Measurements from ENCODE around the gene KLF5. TPM values are rescaled to one million over a fixed set of nuclear protein-coding genes. Genes with fewer than 3 reads are reported as not detected.
"Not testable (repeated sequence)": the region's sequence is repeated elsewhere in the genome, so short reads cannot be mapped to it uniquely, and the experiment has no call there.

The KLF5 gene
- 10 to 100 TPM; 27.5 to 43.7 (median 36.3) TPM for polyA plus RNA-seq (ENCODE audit: insufficient read length in 4 of 4)

DNA sequence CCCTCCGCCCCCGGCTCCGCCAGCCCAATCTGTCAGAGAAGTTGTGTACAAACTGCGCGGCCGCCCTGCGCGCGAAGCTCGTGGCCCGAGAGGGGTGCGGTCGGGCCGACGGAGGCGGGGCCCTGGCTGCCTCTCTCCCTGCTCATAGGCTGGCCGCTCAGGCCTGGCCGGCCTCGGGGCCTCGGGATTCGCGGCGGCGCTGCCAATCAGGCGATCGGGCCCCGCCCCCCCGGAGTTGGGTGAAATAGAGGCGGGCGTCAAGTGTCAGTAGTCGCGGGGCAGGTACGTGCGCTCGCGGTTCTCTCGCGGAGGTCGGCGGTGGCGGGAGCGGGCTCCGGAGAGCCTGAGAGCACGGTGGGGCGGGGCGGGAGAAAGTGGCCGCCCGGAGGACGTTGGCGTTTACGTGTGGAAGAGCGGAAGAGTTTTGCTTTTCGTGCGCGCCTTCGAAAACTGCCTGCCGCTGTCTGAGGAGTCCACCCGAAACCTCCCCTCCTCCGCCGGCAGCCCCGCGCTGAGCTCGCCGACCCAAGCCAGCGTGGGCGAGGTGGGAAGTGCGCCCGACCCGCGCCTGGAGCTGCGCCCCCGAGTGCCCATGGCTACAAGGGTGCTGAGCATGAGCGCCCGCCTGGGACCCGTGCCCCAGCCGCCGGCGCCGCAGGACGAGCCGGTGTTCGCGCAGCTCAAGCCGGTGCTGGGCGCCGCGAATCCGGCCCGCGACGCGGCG, at the start of gene KLF5:
Gene KLF5 (plus strand): TSS at position 270 of the 724 bp plus-strand sequence. CDS start 323 bp downstream, at position 593.
- DNase-seq (ENCODE audit: low read depth in 4 of 4, low spot score in 3 of 4) = peak; percentile 79 to 88 (median 82)

- DNase-seq (ENCODE audit: low read depth in 4 of 4, low spot score in 3 of 4) = no peak
Measured at GRCh38 chr13:73011751-73012150, 47.1 kb upstream of the KLF5 start.

GRCh38 chr13:73015805-73016204, 43.0 kb upstream of the KLF5 start:
- DNase-seq (ENCODE audit: low read depth in 4 of 4, low spot score in 3 of 4) = no peak

DNA sequence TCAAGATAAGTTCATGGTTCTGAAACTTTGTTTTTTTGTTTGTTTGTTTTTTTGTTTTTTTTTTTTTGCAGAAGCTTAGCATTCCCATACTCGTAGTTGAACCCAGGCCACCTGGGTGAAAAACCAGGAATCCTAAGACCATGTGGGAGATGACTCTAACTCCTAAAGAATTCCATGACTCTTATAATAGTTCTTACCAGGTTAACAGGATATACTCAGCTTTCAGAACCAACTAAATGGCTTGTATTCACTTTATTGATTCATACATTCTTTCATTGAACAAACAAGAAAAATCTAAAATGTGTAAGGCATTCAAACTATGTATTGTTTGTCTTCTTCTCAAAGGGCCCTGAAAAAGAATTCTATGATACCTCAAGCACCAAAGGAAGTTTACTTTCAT, 40.5 kb upstream of the KLF5 start:
- no peak for DNase-seq (ENCODE audit: low read depth in 4 of 4, low spot score in 3 of 4)

DNA sequence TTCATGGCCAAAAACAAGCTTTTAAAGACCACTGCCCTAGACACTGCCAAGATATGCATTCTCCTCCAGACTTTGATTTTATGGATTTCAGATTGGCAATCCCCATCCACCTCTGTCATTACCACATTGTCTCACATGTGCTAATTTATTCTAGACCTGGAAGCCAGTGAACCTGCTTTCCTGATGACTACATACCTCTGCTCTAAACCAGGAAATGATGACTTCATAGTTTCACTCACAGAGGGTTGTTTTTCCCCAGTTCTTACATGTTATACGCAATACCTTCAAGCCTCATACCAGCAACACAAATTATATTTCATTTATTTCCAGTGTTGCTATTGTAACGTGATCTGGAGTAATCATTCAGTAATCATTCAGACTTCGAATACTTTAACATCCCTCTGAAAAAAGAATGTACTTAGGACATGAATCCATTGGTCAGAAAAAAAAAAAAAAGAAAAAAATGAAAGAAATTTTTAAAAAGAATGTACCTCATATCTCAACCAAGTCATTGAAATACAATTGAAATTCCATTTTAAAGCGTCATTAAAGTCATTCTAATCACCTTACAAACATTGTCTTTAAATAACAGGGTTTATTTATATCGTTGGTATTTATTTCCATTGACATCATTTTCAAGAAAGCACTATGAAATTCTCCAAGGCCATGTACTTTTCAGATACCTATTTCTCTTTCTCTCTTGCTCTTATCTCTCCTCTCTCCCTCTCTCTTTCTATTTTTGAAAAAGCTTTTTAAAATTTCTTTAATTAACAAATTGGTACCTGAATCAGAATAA, 33.4 kb upstream of the KLF5 start:
- no peak for DNase-seq (ENCODE audit: low read depth in 4 of 4, low spot score in 3 of 4)

- no peak for DNase-seq (ENCODE audit: low read depth in 4 of 4, low spot score in 3 of 4)
Measured at GRCh38 chr13:73034901-73035300, 23.9 kb upstream of the KLF5 start.

DNA sequence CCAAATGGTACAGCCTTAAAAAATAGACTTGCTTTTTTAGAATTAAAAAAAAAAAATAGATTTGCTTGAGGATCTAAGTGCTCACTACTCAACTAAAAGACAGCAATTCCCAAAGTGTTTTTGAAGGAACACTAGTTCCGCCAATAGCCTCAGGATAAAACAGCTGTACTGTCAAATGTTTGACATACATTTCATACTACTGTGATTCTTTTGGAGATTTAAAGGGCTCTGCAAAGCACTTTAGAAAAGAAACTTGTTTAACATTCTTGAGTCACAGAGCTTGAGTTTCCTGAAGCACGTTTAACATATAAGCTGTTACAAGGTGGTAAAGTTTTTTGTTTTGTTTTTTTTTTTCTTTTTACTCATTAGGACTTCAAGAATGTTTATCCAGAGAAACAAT, 23.1 kb upstream of the KLF5 start:
- no peak for DNase-seq (ENCODE audit: low read depth in 4 of 4, low spot score in 3 of 4)

- no peak for DNase-seq (ENCODE audit: low read depth in 4 of 4, low spot score in 3 of 4)
Measured at GRCh38 chr13:73036566-73036965, 22.2 kb upstream of the KLF5 start.

GRCh38 chr13:73038064-73038463, 20.7 kb upstream of the KLF5 start:
- DNase-seq (ENCODE audit: low read depth in 4 of 4, low spot score in 3 of 4) = no peak

GRCh38 chr13:73039201-73040108, 19.4 kb upstream of the KLF5 start:
- DNase-seq (ENCODE audit: low read depth in 4 of 4, low spot score in 3 of 4) = no peak

DNA sequence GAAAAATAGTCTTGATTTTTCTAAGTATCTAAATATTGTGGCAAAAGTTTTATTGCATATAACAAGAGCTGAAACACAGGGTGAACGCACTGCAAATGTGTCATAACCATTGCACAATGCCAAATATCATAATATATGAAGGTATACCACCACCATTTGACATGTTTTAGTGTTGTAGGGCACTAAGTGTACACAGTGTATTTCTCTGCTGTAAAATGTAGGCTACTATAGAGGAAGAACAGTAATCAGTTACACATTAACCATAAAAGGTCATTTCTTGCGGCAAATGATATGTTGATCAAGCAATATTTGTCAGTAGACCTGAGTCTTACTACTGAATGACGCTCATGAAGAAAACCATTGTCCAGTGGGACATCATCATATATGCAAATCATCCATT, 18.3 kb upstream of the KLF5 start:
- DNase-seq (ENCODE audit: low read depth in 4 of 4, low spot score in 3 of 4) = no peak

DNA sequence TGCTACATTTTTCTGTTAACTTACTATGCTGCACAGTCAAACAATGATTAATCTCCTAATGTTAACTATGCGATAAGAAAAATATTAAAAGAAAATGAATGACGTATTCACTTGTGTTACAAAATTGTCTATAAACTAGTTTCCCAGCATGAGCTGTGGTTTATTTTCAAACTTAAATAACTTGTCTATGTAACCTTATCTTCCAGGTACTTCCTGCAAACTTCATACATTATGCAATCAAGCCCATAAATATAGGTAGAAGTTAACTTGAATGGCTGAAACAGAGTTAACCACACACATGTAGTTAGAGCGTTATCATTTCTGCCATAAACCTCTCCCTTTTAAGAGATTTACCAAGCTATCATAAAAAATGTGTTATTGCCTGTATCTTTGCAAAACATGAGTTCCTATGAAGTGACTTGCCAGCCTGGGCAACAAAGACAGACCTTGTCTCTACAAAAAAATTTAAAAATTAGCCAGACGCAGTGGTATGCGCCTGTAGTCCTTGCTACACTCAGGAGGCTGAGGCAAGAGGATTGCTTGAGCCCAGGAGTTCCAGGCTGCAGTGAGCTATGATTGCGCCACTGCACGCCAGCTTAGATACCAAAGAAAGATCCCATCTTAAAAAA, 17.7 kb upstream of the KLF5 start:
- DNase-seq (ENCODE audit: low read depth in 4 of 4, low spot score in 3 of 4) = no peak

DNA sequence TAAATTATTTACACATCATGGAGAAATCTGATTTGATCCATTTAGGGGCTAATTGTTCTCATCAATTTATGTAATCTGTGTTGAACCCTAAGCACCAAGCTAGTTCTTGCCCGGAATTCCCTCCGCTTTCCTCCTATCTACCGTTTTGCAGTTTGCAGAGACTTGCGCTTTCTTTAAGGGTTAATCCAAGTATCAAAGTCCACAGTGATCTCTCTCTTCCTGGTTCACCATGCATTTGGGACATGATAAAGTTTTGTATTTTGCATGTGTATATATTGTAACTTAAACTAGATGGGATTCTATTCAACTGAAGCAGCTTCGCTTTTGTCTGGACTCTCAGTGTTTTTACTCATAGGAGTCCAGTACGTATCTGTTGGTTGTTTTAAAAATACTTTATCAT, 13.8 kb upstream of the KLF5 start:
- no peak for DNase-seq (ENCODE audit: low read depth in 4 of 4, low spot score in 3 of 4)

DNA sequence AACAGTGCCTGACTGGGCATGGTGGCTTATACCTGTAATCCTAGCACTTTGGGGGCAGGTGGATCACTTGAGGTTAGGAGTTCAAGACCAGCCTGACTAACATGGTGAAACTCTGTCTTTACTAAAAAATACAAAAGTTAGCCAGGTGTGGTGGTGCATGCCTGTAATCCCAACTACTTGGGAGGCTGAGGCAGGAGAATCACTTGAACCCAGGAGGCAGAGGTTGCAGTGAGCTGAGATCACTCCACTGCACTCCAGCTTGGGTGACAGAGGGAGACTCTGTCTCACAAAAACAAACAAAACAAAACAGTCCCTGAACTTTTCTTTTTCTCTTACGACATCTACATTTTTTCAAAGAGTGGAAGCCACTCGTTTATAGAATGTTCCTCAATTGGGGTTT, 10.2 kb upstream of the KLF5 start:
- not testable (repeated sequence) for DNase-seq (ENCODE audit: low read depth in 4 of 4, low spot score in 3 of 4)

- DNase-seq (ENCODE audit: low read depth in 4 of 4, low spot score in 3 of 4) = no peak
Measured at GRCh38 chr13:73054712-73055111, 4.1 kb upstream of the KLF5 start.

GRCh38 chr13:73055813-73056564, 2.8 kb upstream of the KLF5 start:
- no peak for DNase-seq (ENCODE audit: low read depth in 4 of 4, low spot score in 3 of 4)

- DNase-seq (ENCODE audit: low read depth in 4 of 4, low spot score in 3 of 4) = no peak
Measured at GRCh38 chr13:73056565-73056962, 2.2 kb upstream of the KLF5 start.

GRCh38 chr13:73057284-73058063, 1.3 kb upstream of the KLF5 start:
- no peak for DNase-seq (ENCODE audit: low read depth in 4 of 4, low spot score in 3 of 4)

GRCh38 chr13:73058064-73058313, 816 bp upstream of the KLF5 start:
- no peak for DNase-seq (ENCODE audit: low read depth in 4 of 4, low spot score in 3 of 4)

DNA sequence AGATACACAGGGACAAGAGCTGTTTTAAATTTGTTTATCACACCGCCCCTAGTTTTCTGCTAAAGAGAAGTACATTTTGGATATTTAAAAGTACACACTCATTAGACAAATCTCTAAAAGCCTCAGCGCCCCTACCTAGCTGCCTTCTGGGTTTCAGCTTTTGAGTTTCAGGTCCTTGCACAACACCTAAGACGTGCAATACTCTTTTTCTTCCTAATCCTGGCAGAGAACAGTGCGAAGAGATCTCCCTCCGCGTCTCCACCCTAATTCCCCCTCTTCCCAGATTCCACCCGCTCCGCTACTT, 421 bp upstream of the KLF5 start:
- no peak for DNase-seq (ENCODE audit: low read depth in 4 of 4, low spot score in 3 of 4)

Data from right renal pelvis (tissue), 4 donors.